AG04449 (cell line): ENCODE measurements around the gene RDH5.

Experiments
- CTCF ChIA-PET: fragments of 350-600 bp; formaldehyde crosslinking; extraction: SDS; loops from one replicate; lab custom pipeline; 2021; ENCODE audit warnings: antibody characterized with exemption; lab: Yijun Ruan, JAX
- POLR2A ChIA-PET: fragments of 400-600, 350-600 bp; formaldehyde crosslinking; extraction: SDS; loops from one replicate; lab custom pipeline; 2020; ENCODE audit warnings: antibody characterized with exemption, inconsistent platforms; lab: Yijun Ruan, JAX
- DNase-seq: peaks from one replicate; pipeline ENCODE4 v3.0.0-alpha.2; 2010; ENCODE audit warnings: low read depth, low spot score
- H3K4me3 ChIP-seq: 2 replicates; pipeline ENCODE4 v1.5.1; 2011; ENCODE audit warnings: low read depth, mild to moderate bottlenecking, control low read depth, low read length
- CTCF ChIP-seq: IDR thresholded peaks from one replicate; pipeline ENCODE4 v1.5.1; 2011; ENCODE audit warnings: mild to moderate bottlenecking, moderate library complexity, low read length, control low read depth, inconsistent platforms; ENCODE audit not compliant: insufficient read depth; ENCODE audit errors: missing control alignments

Gene RDH5

GRCh38 chr12:55685671-55686070 lies 34.5 kb upstream of the RDH5 start:
- H3K4me3 ChIP-seq, result no peak overlapping the region
- no peak for TF ChIP-seq CTCF
- no peak for DNase-seq
- POLR2A ChIA-PET, result no interaction called here
- CTCF ChIA-PET, result no interaction called here

GRCh38 chr12:55686366-55687010 lies 33.7 kb upstream of the RDH5 start:
- no peak for TF ChIP-seq CTCF
- DNase-seq, result no peak
- CTCF ChIA-PET, result no interaction called here
- no peak overlapping the region for H3K4me3 ChIP-seq
- POLR2A ChIA-PET, result no interaction called here

- ChIA-PET CTCF (no interaction called here), POLR2A (no interaction called here)
- no peak for TF ChIP-seq CTCF
Observed at GRCh38 chr12:55687746-55688145, 32.4 kb upstream of the RDH5 start.

GRCh38 chr12:55688716-55689655 lies 31.2 kb upstream of the RDH5 start:
- H3K4me3 ChIP-seq, result no peak overlapping the region
- CTCF ChIA-PET, result interaction anchor here (0.8 to 1.6 kb wide), 2 partner anchors 33 to 43 kb away, joined by 3 to 4 read pairs; no protein-coding TSS in a partner anchor
- POLR2A ChIA-PET, result interaction anchor here (0.6 kb wide), 1 partner anchor 21 kb away, joined by 3 read pairs; no protein-coding TSS in a partner anchor
- no peak for TF ChIP-seq CTCF
- DNase-seq, result no peak

More at GRCh38 chr12:55687746-55688145, 32.4 kb upstream of the RDH5 start:
- no peak for DNase-seq
- H3K4me3 ChIP-seq, result no peak overlapping the region

- DNase-seq, result no peak
- CTCF ChIA-PET, result interaction anchor here (0.6 to 1.0 kb wide), 2 partner anchors 11 to 36 kb away, joined by 3 to 4 read pairs; no protein-coding TSS in a partner anchor
- TF ChIP-seq CTCF, result no peak
- POLR2A ChIA-PET, result no interaction called here
- no peak overlapping the region for H3K4me3 ChIP-seq
Observed at GRCh38 chr12:55692631-55693322, 27.4 kb upstream of the RDH5 start.
